ENCODE measurements around the gene MYL3.
"Not testable (repeated sequence)": the region's sequence is repeated elsewhere in the genome, so short reads cannot be mapped to it uniquely, and the experiment has no call there.

The MYL3 gene

DNA sequence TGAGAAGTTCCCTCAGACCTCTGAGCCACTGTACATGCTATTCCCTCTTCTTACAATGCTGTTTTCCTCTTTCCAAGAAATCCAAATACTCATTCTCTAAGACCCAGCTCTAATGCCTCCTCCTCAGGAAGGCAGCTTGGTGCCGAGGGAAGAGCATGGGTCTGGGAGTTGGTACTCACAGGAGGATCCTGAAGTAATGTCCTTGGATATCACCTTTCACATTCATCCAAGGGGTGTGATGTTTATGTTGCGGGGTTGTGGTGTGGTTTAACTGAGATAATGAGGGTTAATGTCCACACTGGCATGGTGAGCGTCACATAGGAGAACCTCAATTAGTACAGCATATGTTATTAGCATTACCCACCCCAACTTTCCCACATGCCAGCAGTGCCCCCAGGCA, 31.9 kb downstream of the MYL3 start:
- no peak for DNase-seq (ENCODE audit: low read depth in 1 of 2, low spot score in 1 of 2)

DNA sequence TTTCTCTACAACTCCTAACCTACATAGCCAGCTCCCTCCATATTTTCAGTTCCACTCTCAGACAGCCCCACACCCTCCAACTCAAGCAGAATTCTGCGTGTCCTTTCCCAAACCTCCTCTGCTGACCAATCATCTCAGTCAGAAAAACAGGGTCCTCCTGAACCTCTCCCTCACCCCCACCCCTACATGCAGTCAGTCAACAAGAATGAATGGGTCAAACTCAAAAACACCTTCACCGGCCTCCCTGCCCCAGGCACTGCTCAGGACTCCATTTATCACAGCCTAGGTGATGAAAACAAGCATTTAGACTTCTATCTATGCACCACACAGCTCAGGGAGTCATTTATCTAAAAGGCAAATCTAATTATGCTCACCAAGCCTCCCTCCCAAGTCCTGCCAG, 32.4 kb downstream of the MYL3 start:
- DNase-seq (ENCODE audit: low read depth in 1 of 2, low spot score in 1 of 2), result no peak

DNA sequence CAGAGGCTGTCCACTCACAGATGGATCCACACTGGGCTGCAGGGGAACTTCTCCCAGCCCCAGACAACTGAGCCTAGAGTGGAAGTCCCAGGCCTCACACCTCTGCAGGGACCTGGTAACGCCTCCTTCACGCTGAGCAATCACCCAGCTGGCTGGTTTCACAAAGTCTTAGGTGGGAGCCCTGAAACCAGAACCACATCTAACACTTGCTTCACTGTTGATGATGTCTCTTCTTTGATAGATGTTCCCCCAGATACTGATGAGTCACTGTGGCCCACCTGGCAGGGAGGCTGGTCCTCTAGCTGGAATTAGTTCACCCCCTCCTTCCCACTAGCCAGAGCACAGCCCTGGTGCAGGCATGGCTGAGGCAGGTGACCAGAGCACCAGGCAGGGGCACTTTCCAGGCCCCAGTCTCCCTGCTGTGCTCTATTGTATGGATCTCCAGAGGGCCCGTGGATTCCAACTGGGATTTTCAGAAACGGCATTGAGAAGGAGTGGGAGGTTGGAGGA, 33.5 kb downstream of the MYL3 start:
- peak in 1 of 2 donors; percentile 50 for DNase-seq (ENCODE audit: low read depth in 1 of 2, low spot score in 1 of 2)

DNA sequence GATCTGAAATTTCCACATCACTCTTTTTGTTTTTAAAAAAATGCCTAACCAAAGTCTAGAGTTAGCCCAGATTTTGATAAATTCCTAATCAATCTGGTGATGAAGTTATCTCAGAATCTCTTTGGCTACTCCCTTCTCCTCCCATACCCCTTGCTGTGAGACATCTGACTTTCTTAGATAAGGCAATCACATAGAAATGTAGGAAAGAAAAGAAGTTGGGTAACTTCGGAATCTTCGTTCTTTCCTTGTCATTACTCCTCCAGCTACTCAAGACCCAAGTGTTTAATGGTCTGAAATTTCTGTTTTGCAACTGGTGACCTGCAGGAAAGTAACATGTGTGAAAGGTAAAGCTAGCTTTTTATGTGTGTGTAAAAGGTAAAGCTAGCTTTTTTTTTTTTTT, 37.8 kb downstream of the MYL3 start:
- DNase-seq (ENCODE audit: low read depth in 1 of 2, low spot score in 1 of 2), result no peak

DNA sequence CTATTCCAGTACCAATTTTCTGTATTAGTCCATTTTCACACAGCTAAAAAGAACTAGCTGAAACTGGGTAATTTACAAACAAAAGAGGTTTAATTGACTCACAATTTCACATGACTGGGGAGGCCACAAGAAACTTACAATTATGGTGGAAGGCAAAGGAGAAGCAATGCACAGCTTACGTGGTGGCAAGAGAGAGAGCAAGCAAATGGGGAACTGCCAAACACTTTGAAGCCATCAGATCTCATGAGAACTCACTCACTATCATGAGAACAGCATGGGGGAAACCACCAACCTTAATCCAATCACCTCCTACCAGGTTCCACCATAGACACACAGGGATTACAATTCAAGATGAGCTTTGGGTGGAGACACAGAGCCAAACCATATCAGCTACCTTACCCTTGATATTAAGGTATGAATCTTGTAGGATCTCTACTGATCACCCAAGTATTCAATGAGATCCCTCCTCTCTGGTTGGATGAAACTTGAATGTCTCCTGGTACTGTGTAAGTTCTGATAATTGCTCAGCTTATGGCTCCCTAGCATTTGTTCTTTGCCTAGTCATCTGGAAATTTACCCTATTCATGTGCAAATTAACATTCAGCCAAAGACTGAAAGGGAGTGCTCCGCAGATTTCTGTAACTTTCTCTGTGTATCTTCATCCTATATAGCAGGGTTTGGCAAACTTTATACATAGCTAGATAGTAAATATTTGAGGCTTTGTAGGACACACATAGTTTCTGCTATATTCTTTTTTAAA, 38.9 kb downstream of the MYL3 start:
- DNase-seq (ENCODE audit: low read depth in 1 of 2, low spot score in 1 of 2), result no peak

DNA sequence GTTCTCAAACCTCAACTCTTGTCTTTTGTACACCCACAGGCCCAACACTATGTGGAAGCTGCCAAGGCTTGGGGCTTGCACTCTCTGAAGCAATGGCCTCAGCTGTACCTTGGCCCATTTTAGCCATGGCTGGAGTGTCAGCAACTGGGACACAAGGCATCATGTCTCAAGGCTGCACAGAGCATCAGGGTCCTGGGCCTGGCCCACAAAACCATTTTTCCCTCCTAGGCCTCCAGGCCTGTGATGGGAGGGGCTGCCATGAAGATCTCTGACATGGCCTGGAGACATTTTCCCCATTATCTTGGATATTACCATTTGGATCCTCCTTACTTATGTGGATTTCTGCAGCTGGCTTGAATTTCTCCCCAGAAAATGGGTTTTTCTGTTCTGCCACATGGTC, 39.9 kb downstream of the MYL3 start:
- DNase-seq (ENCODE audit: low read depth in 1 of 2, low spot score in 1 of 2), result not testable (repeated sequence)

DNA sequence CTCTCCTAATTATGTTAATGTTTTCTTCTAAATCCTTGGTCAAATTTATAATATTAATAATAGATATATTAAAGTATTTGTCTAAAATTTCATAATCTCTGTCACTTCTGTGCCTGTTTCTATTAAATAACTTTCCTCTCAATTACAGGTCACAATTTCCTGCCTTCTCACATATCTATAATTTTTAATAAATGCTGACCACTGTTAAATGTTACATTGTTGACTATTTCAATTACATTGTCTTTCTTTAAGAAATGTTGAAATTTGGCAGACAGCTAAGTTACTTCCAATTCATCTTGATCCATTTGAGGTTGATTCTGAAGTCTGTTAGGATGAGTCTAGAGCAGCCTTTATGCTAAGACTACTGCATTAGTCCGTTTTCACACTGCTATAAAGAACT, 41.7 kb downstream of the MYL3 start:
- no peak for DNase-seq (ENCODE audit: low read depth in 1 of 2, low spot score in 1 of 2)

DNA sequence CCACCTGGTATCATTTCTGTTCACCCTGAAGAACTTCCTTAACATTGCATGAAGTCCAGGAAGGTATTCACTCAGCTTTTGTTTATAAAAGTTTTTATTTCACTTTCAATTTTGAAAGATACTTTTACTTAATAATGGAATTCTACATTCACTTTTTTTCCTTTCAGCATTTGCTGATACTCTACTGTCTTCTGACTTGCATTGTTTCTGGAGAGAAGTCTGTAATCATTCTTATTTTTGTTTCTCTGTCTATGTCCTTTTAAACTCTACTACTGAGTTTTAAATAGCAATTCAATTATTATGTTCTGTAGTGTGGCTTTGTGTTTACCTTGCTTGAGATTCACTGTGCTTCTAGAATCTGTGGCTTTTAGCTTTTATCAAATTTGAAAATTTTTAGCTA, 42.4 kb downstream of the MYL3 start:
- no peak for DNase-seq (ENCODE audit: low read depth in 1 of 2, low spot score in 1 of 2)

DNA sequence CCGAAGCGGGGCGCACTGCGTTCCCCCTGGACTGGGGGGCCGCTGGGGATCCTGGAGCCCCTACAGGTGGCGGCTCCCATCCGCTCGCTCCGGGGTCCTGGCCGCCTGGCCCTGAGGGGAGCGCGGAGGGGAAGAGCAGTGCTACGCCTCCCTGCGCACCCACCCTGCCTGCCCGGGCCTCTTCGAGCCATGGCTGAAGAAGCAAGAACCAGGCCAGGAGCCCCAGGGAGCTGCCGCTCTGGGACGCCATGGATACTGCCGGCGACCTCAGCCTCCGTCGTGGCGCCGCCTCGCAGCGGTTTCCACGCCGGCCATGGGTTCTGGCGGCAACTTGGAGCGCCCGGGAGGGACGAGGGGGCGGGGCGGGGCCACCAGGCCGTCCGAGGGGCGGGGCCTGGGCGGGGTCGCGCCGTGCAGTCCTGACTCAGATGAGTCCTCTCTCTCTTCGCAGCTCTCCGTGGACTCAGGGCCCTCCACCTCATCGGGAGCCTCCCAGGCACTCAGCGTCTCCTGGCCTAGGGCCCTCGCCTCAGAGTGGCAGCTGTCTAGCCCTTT, 50.9 kb downstream of the MYL3 start:
- peak; percentile 49 to 61 for DNase-seq (ENCODE audit: low read depth in 1 of 2, low spot score in 1 of 2)

DNA sequence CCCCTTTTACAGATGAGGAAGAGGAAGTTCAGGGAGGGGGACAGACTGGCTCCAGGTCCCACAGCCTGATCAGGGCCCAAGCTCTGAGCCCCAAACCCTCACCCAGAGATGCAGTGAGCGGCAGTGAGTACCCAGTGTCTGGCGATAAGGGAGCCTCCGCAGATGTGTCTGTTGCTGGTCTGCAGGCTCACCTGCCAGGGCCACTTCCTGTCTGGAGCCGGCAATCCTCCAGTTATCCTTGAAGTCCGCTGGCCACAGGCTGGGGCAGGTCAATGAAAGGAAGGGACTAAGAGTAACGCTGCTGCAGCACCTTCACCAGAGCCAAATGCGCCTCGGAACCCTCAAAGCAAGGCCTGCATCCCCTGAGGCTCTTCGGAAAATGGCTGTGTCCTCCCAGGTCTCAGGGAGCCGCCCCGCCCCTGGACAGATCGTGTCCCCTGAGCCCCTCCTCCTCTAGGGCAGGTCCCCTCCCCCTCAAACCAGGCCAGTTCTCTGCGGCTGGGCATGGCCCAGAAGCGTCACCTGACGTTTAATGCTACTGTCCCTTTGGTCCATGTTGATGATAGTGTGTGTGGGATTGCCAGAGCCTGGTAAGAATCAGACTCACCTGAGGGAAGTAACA, 51.5 kb downstream of the MYL3 start:
- no peak for DNase-seq (ENCODE audit: low read depth in 1 of 2, low spot score in 1 of 2)

DNA sequence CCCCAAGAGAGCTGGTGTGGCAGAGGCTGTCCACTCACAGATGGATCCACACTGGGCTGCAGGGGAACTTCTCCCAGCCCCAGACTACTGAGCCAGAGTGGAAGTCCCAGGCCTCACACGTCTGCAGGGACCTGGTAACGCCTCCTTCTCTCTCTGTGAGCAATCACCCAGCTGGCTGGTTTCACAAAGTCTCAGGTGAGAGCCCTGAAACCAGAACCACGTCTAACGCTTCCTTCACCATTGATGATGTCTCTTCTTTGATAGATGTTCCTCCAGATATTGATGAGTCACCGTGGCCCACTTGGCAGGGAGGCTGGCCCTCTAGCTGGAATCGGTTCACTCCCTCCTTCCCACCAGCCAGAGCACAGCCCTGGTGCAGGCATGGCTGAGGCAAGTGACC, 54.5 kb downstream of the MYL3 start:
- DNase-seq (ENCODE audit: low read depth in 1 of 2, low spot score in 1 of 2), result not testable (repeated sequence)

All from activated CD4-positive, alpha-beta T cell treated with anti-CD3 and anti-CD28 coated beads, Interleukin-2, amount 50 U/mL, for 24 hours (primary cell).